Sigmoid colon (tissue), 7 donors: ENCODE data around the gene SPTBN2. TPM values are rescaled to one million over a fixed set of nuclear protein-coding genes. Genes with fewer than 3 reads are reported as not detected.

Experiments used
- DNase-seq: peaks from one replicate; pipeline ENCODE4 v3.0.0-alpha.2; 2019
- H3K27ac ChIP-seq, 4 donors: fragments of 200-600 bp; sonication (generic); one replicate each; pipeline ENCODE4 v1.5.1; 2016 to 2019; ENCODE audit warnings: mild to moderate bottlenecking in 1 of 4
- H3K27me3 ChIP-seq, 3 donors: fragments of 200-600 bp; sonication (generic); one replicate each; pipeline ENCODE4 v1.5.1; 2019; ENCODE audit warnings: mild to moderate bottlenecking in 1 of 3
- H3K36me3 ChIP-seq, 4 donors: fragments of 200-600 bp; sonication (generic); one replicate each; pipeline ENCODE4 v1.5.1; 2016 to 2019
- H3K4me1 ChIP-seq, 4 donors: fragments of 200-600 bp; sonication (generic); one replicate each; pipeline ENCODE4 v1.5.1; 2017 to 2019
- H3K4me3 ChIP-seq, 4 donors: fragments of 200-600 bp; sonication (generic); one replicate each; pipeline ENCODE4 v1.5.1; 2017 to 2019; ENCODE audit warnings: mild to moderate bottlenecking in 2 of 4, moderate library complexity in 1 of 4
- H3K9me3 ChIP-seq, 4 donors: fragments of 200-600 bp in 3 of 4; sonication (generic) in 3 of 4; one replicate each; pipeline versions ENCODE4 v1.5.1 to v1.6.1; 2013 to 2019
- EP300 ChIP-seq, 4 donors: sonication (generic); formaldehyde crosslinking; IDR thresholded peaks; one replicate each; pipeline ENCODE4 v1.6.1; 2017; ENCODE audit warnings: antibody characterized with exemption in 4 of 4
- POLR2A ChIP-seq, 2 donors: fragments of 450-650 bp; IDR thresholded peaks; one replicate each; pipeline ENCODE4 v1.6.1; 2016; ENCODE audit warnings: antibody characterized with exemption in 2 of 2, mild to moderate bottlenecking in 2 of 2, moderate library complexity in 2 of 2
- POLR2AphosphoS5 ChIP-seq, 4 donors: sonication (generic); formaldehyde crosslinking; IDR thresholded peaks; one replicate each; pipeline ENCODE4 v1.6.1; 2017; ENCODE audit warnings: antibody characterized with exemption in 4 of 4
- WGBS, 2 donors: extraction: QIAGEN DNeasy Blood & Tissue Kit; methylation state at CpG; one replicate each; pipeline ENCODE4 v1.1.7; 2013; 5-methylcytosine and 5-hydroxymethylcytosine counted together
- intact Hi-C: fragments of 100-400 bp; cut with DNase I; formaldehyde crosslinking; loops from one replicate; pipeline ENCODE4 v1.15.1; 2023
- polyA plus RNA-seq, 3 donors: library from polyadenylated mRNA; stranded (reverse); fragments of 200-250 nt; gene quantifications; one replicate each; pipeline ENCODE4 v1.2.3, GENCODE V29; 2013
- total RNA-seq, 4 donors: library from RNA; depleted of rRNA; stranded (reverse); fragments of >200 nt; gene quantifications; one replicate each; pipeline ENCODE4 v1.1.0, GENCODE V29; 2016
- TF ChIP-seq, protein P1 (sequence below), 4 experiments: fragments of 450-650 bp in 3 of 4; fragments of 200-600 bp in 1 of 4; IDR thresholded peaks; one replicate each; pipeline ENCODE4 v1.5.1; 2016 to 2019; ENCODE audit warnings: antibody characterized with exemption in 4 of 4, mild to moderate bottlenecking in 3 of 4, moderate library complexity in 2 of 4
- donor health status: healthy with polysubstance abuse.
- donor health status: Bipolar disorder and iron deficiency.
- donor health status: healthy.

Gene SPTBN2
- total and polyA plus RNA-seq, 7 donors: 0.33 to 5.7 (median 4.2) TPM

DNA sequence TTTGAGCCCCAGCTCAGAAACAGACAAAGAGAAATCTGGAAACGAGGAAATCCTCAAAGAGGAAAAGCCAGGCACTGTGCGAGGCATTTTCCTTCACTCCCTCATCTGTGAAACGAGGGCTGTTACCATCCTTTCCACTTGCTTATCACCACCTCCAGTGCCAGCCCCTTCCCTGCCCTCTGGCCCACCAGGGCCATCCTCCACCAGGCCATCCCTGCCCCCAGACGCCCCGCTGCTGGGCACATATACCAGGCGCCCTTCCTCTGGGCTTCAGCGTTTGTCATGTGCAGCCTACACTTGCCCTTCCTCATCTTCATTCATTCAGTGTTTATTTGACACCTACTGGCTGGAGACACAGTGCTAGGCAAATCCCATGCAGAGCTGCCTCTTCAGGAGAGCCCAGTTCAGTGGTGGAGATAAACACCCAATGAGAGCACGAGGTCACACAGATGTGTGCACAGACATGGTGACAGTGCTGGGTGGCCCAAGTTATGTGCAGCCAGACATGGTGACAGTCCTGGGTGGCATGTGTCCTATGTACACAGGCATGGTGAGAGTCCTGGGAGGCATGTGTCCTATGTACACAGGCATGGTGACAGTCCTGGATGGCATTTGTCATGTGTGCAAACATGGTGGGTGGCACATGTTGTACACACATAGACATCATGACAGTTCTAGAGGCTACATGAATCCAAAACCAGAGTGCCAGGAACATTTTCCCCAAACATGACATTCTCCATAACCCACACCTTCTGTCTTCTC, 9.7 kb downstream of the SPTBN2 start:
- H3K27me3 ChIP-seq: peaks cover 0 to 27% (median 12%) of the 10 kb centered on the region in 3 donors
- no peak overlapping the region for H3K4me3 ChIP-seq
- no peaks in the 10 kb centered on the region for H3K4me1 ChIP-seq
- 77 to 80% methylated on average over 8 of the region's 8 CpGs for WGBS, 2 donors
- TF ChIP-seq, protein P1, sequence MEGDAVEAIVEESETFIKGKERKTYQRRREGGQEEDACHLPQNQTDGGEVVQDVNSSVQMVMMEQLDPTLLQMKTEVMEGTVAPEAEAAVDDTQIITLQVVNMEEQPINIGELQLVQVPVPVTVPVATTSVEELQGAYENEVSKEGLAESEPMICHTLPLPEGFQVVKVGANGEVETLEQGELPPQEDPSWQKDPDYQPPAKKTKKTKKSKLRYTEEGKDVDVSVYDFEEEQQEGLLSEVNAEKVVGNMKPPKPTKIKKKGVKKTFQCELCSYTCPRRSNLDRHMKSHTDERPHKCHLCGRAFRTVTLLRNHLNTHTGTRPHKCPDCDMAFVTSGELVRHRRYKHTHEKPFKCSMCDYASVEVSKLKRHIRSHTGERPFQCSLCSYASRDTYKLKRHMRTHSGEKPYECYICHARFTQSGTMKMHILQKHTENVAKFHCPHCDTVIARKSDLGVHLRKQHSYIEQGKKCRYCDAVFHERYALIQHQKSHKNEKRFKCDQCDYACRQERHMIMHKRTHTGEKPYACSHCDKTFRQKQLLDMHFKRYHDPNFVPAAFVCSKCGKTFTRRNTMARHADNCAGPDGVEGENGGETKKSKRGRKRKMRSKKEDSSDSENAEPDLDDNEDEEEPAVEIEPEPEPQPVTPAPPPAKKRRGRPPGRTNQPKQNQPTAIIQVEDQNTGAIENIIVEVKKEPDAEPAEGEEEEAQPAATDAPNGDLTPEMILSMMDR (IDR thresholded peaks at IDR 0.05): no peak
- TF ChIP-seq EP300 (IDR thresholded peaks at IDR 0.05) (no peak), POLR2A (IDR thresholded peaks at IDR 0.05) (no peak), POLR2AphosphoS5 (IDR thresholded peaks at IDR 0.05) (no peak)
- intact Hi-C loops: no loop called here
- no peak overlapping the region for H3K27ac ChIP-seq
- DNase-seq: no peak
- H3K36me3 ChIP-seq: no peaks in the 10 kb centered on the region
- no peaks in the 10 kb centered on the region for H3K9me3 ChIP-seq

DNA sequence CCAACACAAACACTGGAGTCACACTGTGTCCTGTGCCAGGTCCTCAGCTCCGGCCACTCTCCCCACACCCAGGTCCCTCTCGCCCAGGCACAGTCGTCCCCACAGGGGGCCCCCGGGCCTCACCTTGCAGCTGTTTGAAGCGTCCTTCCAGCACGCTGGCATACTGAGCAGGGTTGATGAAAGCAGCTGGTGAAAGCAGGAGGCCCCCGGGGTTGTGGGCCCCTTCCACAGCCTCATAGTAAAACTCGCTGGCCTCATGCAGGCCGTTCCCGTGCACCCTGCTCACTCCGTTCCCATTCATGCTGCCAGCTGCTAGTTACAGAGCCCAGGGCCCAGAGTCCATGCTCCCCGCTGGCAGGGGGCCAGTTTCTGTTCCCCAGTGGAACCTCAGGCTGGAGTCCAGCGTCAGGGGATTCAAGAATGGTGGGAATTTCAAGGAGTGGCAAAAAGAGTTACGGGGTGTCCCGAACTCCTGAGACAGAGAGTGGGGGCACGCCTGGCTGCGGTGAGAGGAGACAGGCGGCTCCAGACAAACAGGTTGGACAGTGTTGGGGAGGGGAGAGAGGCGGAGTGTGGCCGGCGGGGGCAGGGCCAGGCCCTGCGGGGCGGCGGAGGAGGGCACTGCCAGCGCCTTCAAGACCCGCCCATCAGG, 10.6 kb downstream of the SPTBN2 start:
- Histone ChIP-seq H3K4me3 (no peak overlapping the region), H3K4me1 (no peaks in the 10 kb centered on the region), H3K9me3 (no peaks in the 10 kb centered on the region), H3K36me3 (no peaks in the 10 kb centered on the region), H3K27me3 (peaks cover 0 to 27% (median 12%) of the 10 kb centered on the region in 3 donors), H3K27ac (no peak overlapping the region)
- DNase-seq: no peak
- intact Hi-C loops: no loop called here
- 14 to 67% methylated on average over 26 of the region's 26 CpGs for WGBS, 2 donors
- TF ChIP-seq POLR2AphosphoS5 (IDR thresholded peaks at IDR 0.05): no peak
- TF ChIP-seq, protein P1 (IDR thresholded peaks at IDR 0.05): peak in 1 of 4 experiments; percentile 15
- no peak for TF ChIP-seq POLR2A (IDR thresholded peaks at IDR 0.05)
- no peak for TF ChIP-seq EP300 (IDR thresholded peaks at IDR 0.05)

DNA sequence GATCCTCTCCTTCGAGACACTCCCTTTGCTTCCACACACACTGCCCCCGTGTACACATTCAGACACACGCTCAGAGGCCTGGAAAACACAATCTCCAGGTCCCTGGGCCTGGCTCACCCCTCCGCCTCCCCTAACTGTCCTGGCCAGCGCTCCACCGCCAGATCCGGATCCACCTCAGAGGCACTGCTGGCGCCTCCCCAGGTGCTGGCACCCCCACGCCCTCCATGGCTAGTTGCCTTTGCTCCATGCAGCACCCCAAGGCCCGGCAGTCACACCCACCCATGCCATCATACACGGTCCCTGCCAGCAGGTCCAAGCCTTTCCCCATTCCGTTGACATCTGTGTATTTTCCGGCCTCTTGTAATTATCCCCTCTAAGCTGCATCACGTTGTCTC, 11.1 kb downstream of the SPTBN2 start:
- TF ChIP-seq POLR2AphosphoS5 (IDR thresholded peaks at IDR 0.05) (no peak), POLR2A (IDR thresholded peaks at IDR 0.05) (no peak), EP300 (IDR thresholded peaks at IDR 0.05) (no peak)
- TF ChIP-seq, protein P1 (IDR thresholded peaks at IDR 0.05): no peak
- no peak for DNase-seq
- Histone ChIP-seq H3K4me3 (no peak overlapping the region), H3K27ac (no peak overlapping the region), H3K27me3 (peaks cover 0 to 27% (median 12%) of the 10 kb centered on the region in 3 donors), H3K4me1 (no peaks in the 10 kb centered on the region), H3K9me3 (no peaks in the 10 kb centered on the region), H3K36me3 (no peaks in the 10 kb centered on the region)
- intact Hi-C loops: no loop called here
- 56 to 77% methylated on average over 14 of the region's 14 CpGs for WGBS, 2 donors

DNA sequence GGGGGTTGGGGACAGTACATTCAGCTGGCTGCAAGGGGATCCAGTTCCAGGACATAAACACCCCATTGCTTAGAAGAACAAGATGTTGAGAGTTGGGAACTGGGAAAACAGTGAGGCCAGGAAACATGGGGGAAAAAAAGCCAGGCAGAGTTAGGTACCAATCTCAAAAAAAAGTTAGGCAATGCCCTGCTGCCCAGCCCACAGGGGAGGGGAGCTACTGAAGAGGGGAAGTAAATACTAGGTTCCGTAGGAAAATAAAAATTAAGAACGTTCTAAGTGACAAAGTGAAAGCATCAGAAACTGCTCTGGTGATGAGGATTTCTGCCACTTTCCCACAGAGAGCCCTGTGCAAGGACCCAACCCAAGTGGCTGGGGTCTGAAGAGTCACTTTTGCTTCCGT, 12.0 kb downstream of the SPTBN2 start:
- WGBS, 2 donors: 72 to 89% methylated on average over 3 of the region's 3 CpGs
- Histone ChIP-seq H3K27ac (no peak overlapping the region), H3K27me3 (peaks cover 0 to 27% (median 12%) of the 10 kb centered on the region in 3 donors), H3K36me3 (no peaks in the 10 kb centered on the region), H3K4me3 (no peak overlapping the region), H3K4me1 (no peaks in the 10 kb centered on the region), H3K9me3 (no peaks in the 10 kb centered on the region)
- DNase-seq: no peak
- intact Hi-C loops: no loop called here
- TF ChIP-seq POLR2A (IDR thresholded peaks at IDR 0.05): no peak
- TF ChIP-seq, protein P1 (IDR thresholded peaks at IDR 0.05): no peak
- no peak for TF ChIP-seq POLR2AphosphoS5 (IDR thresholded peaks at IDR 0.05)
- TF ChIP-seq EP300 (IDR thresholded peaks at IDR 0.05): no peak
